Measurements from ENCODE around the gene RPAIN. TPM values are rescaled to one million over a fixed set of nuclear protein-coding genes. Genes with fewer than 3 reads are reported as not detected.

RPAIN gene
- total RNA-seq = 10 to 100 TPM; 50.6 to 51.0 TPM
- 36.9 TPM for polyA plus RNA-seq

GRCh38 chr17:5419959-5420653 is at the start of gene RPAIN:
RPAIN (plus strand) TSS chr17:5420182; CDS start chr17:5420211, 29 bp downstream.
- Histone ChIP-seq H3K36me3 (ENCODE audit: insufficient read depth, low read length) (peaks cover 28% of the 10 kb centered on the region), H3K4me3 (ENCODE audit: low read length) (peak within 1 kb of the TSS; percentile 96), H3K27ac (ENCODE audit: low read depth, low read length) (peak within 1 kb of the TSS; percentile 95), H3K27me3 (ENCODE audit: insufficient read depth, low read length, poor library complexity, severe bottlenecking) (no peaks in the 10 kb centered on the region), H3K4me1 (ENCODE audit: insufficient read depth, low read length) (peaks cover 41% of the 10 kb centered on the region), H3K9me3 (ENCODE audit: low read length) (no peaks in the 10 kb centered on the region)
- Mint-ChIP-seq H3K4me1 (peaks cover 31 to 68% (median 52%) of the 10 kb centered on the region in 3 donors), H3K9me3 (no peaks in the 10 kb centered on the region), H3K4me3 (peak within 1 kb of the TSS; percentile 92 to 100 (median 97)), H3K27ac (peak within 1 kb of the TSS; percentile 94 to 99 (median 98)), H3K36me3 (peaks cover 0 to 82% (median 5%) of the 10 kb centered on the region in 3 donors), H3K27me3 (peaks cover 0 to 4% of the 10 kb centered on the region in 2 donors)
- DNase-seq = peak in 4 of 5 donors; percentile 78 to 90 (median 84)
- POLR2A ChIA-PET = interaction anchor here (0.6 to 1.3 kb wide), 6 partner anchors 11 to 468 kb away, joined by 3 to 16 read pairs (median 3); partner anchors contain the start of genes C1QBP and MIS12
- CTCF ChIA-PET = interaction anchor here (2.0 to 3.8 kb wide), 2 partner anchors 16 to 19 kb away, joined by 7 to 31 read pairs; partner anchors contain the start of gene C1QBP

GRCh38 chr17:5370411-5370810 is 49.6 kb upstream of the RPAIN start:
- H3K9me3 Mint-ChIP-seq = no peaks in the 10 kb centered on the region
- H3K27ac Mint-ChIP-seq = no peak overlapping the region

GRCh38 chr17:5373112-5373511 is 46.9 kb upstream of the RPAIN start:
- H3K4me3 Mint-ChIP-seq = no peak overlapping the region
- DNase-seq = no peak
- H3K27ac Mint-ChIP-seq = peak overlapping the region in 2 of 8 donors; percentile 38 to 47
- Histone ChIP-seq H3K27ac (ENCODE audit: low read depth, low read length) (no peak overlapping the region), H3K4me1 (ENCODE audit: insufficient read depth, low read length) (no peaks in the 10 kb centered on the region), H3K4me3 (ENCODE audit: low read length) (no peak overlapping the region), H3K36me3 (ENCODE audit: insufficient read depth, low read length) (peaks cover 27% of the 10 kb centered on the region), H3K9me3 (ENCODE audit: low read length) (no peaks in the 10 kb centered on the region), H3K27me3 (ENCODE audit: insufficient read depth, low read length, poor library complexity, severe bottlenecking) (no peaks in the 10 kb centered on the region)
- H3K36me3 Mint-ChIP-seq = peaks cover 7 to 81% (median 21%) of the 10 kb centered on the region in 3 donors
- H3K27me3 Mint-ChIP-seq = no peaks in the 10 kb centered on the region
- H3K9me3 Mint-ChIP-seq = no peaks in the 10 kb centered on the region
- CTCF ChIA-PET = no interaction called here
- POLR2A ChIA-PET = no interaction called here
- no peaks in the 10 kb centered on the region for H3K4me1 Mint-ChIP-seq

More at GRCh38 chr17:5370411-5370810, 49.6 kb upstream of the RPAIN start:
- no peak overlapping the region for H3K27ac ChIP-seq (ENCODE audit: low read depth, low read length)
- H3K9me3 ChIP-seq (ENCODE audit: low read length) = no peaks in the 10 kb centered on the region
- H3K4me1 ChIP-seq (ENCODE audit: insufficient read depth, low read length) = no peaks in the 10 kb centered on the region
- POLR2A ChIA-PET = no interaction called here
- Mint-ChIP-seq H3K36me3 (peaks cover 7 to 76% (median 20%) of the 10 kb centered on the region in 3 donors), H3K4me3 (no peak overlapping the region), H3K4me1 (no peaks in the 10 kb centered on the region), H3K27me3 (no peaks in the 10 kb centered on the region)
- CTCF ChIA-PET = no interaction called here
- no peaks in the 10 kb centered on the region for H3K27me3 ChIP-seq (ENCODE audit: insufficient read depth, low read length, poor library complexity, severe bottlenecking)
- H3K36me3 ChIP-seq (ENCODE audit: insufficient read depth, low read length) = peaks cover 17% of the 10 kb centered on the region
- no peak for DNase-seq
- H3K4me3 ChIP-seq (ENCODE audit: low read length) = no peak overlapping the region

- H3K4me3 ChIP-seq (ENCODE audit: low read length) = no peak overlapping the region
- no peaks in the 10 kb centered on the region for H3K9me3 ChIP-seq (ENCODE audit: low read length)
- no peaks in the 10 kb centered on the region for H3K9me3 Mint-ChIP-seq
- CTCF ChIA-PET = no interaction called here
- no peaks in the 10 kb centered on the region for H3K4me1 ChIP-seq (ENCODE audit: insufficient read depth, low read length)
- H3K36me3 Mint-ChIP-seq = peaks cover 0 to 85% (median 32%) of the 10 kb centered on the region in 3 donors
- H3K27me3 ChIP-seq (ENCODE audit: insufficient read depth, low read length, poor library complexity, severe bottlenecking) = no peaks in the 10 kb centered on the region
- no peak overlapping the region for H3K27ac ChIP-seq (ENCODE audit: low read depth, low read length)
- peaks cover 0 to 1% (median 0%) of the 10 kb centered on the region in 3 donors for H3K4me1 Mint-ChIP-seq
- H3K27me3 Mint-ChIP-seq = no peaks in the 10 kb centered on the region
- POLR2A ChIA-PET = interaction anchor here (0.7 kb wide), 1 partner anchor 41 kb away, joined by 3 read pairs; the partner anchor contains the start of gene NUP88
- H3K4me3 Mint-ChIP-seq = no peak overlapping the region
- peaks cover 64% of the 10 kb centered on the region for H3K36me3 ChIP-seq (ENCODE audit: insufficient read depth, low read length)
- peak overlapping the region in 6 of 8 donors; percentile 8 to 94 (median 41) for H3K27ac Mint-ChIP-seq
- no peak for DNase-seq
Measured at GRCh38 chr17:5378566-5379207, 41.3 kb upstream of the RPAIN start.

- H3K4me3 ChIP-seq (ENCODE audit: low read length) = no peak overlapping the region
- Mint-ChIP-seq H3K4me1 (peaks cover 0 to 1% (median 0%) of the 10 kb centered on the region in 3 donors), H3K27me3 (no peaks in the 10 kb centered on the region), H3K27ac (peak overlapping the region in 6 of 8 donors; percentile 15 to 72 (median 31)), H3K9me3 (no peaks in the 10 kb centered on the region), H3K36me3 (peaks cover 0 to 87% (median 34%) of the 10 kb centered on the region in 3 donors), H3K4me3 (no peak overlapping the region)
- ChIA-PET POLR2A (interaction anchor here (0.7 kb wide), 1 partner anchor 40 kb away, joined by 3 read pairs; the partner anchor contains the start of gene NUP88), CTCF (interaction anchor here (1.7 kb wide), 1 partner anchor 28 kb away, joined by 3 read pairs; no protein-coding TSS in a partner anchor)
- no peaks in the 10 kb centered on the region for H3K9me3 ChIP-seq (ENCODE audit: low read length)
- no peaks in the 10 kb centered on the region for H3K4me1 ChIP-seq (ENCODE audit: insufficient read depth, low read length)
- no peak overlapping the region for H3K27ac ChIP-seq (ENCODE audit: low read depth, low read length)
- peaks cover 71% of the 10 kb centered on the region for H3K36me3 ChIP-seq (ENCODE audit: insufficient read depth, low read length)
- DNase-seq = no peak
- no peaks in the 10 kb centered on the region for H3K27me3 ChIP-seq (ENCODE audit: insufficient read depth, low read length, poor library complexity, severe bottlenecking)
Measured at GRCh38 chr17:5379351-5380107, 40.5 kb upstream of the RPAIN start.

GRCh38 chr17:5380491-5381135 is 39.4 kb upstream of the RPAIN start:
- Mint-ChIP-seq H3K4me3 (no peak overlapping the region), H3K27me3 (no peaks in the 10 kb centered on the region), H3K4me1 (peaks cover 0 to 1% (median 0%) of the 10 kb centered on the region in 3 donors), H3K9me3 (no peaks in the 10 kb centered on the region), H3K36me3 (peaks cover 0 to 90% (median 32%) of the 10 kb centered on the region in 3 donors), H3K27ac (peak overlapping the region in 4 of 8 donors; percentile 2 to 59 (median 32))
- ChIA-PET CTCF (interaction anchor here (1.2 to 1.7 kb wide), 2 partner anchors 9 to 27 kb away, joined by 3 read pairs; no protein-coding TSS in a partner anchor), POLR2A (no interaction called here)
- DNase-seq = no peak
- Histone ChIP-seq H3K36me3 (ENCODE audit: insufficient read depth, low read length) (peaks cover 72% of the 10 kb centered on the region), H3K4me1 (ENCODE audit: insufficient read depth, low read length) (no peaks in the 10 kb centered on the region), H3K27me3 (ENCODE audit: insufficient read depth, low read length, poor library complexity, severe bottlenecking) (no peaks in the 10 kb centered on the region), H3K4me3 (ENCODE audit: low read length) (no peak overlapping the region), H3K27ac (ENCODE audit: low read depth, low read length) (no peak overlapping the region), H3K9me3 (ENCODE audit: low read length) (no peaks in the 10 kb centered on the region)

GRCh38 chr17:5381542-5381941 is 38.4 kb upstream of the RPAIN start:
- POLR2A ChIA-PET = no interaction called here
- H3K36me3 Mint-ChIP-seq = peaks cover 0 to 94% (median 36%) of the 10 kb centered on the region in 3 donors
- CTCF ChIA-PET = interaction anchor here (1.4 to 1.7 kb wide), 2 partner anchors 14 to 26 kb away, joined by 3 read pairs; no protein-coding TSS in a partner anchor
- H3K4me3 Mint-ChIP-seq = no peak overlapping the region
- H3K9me3 Mint-ChIP-seq = no peaks in the 10 kb centered on the region
- no peaks in the 10 kb centered on the region for H3K9me3 ChIP-seq (ENCODE audit: low read length)
- H3K27me3 Mint-ChIP-seq = no peaks in the 10 kb centered on the region
- H3K4me3 ChIP-seq (ENCODE audit: low read length) = no peak overlapping the region
- H3K4me1 Mint-ChIP-seq = peaks cover 0 to 1% (median 0%) of the 10 kb centered on the region in 3 donors
- peaks cover 77% of the 10 kb centered on the region for H3K36me3 ChIP-seq (ENCODE audit: insufficient read depth, low read length)
- no peak for DNase-seq
- no peak overlapping the region for H3K27ac ChIP-seq (ENCODE audit: low read depth, low read length)
- no peaks in the 10 kb centered on the region for H3K4me1 ChIP-seq (ENCODE audit: insufficient read depth, low read length)
- peak overlapping the region in 4 of 8 donors; percentile 48 to 93 (median 73) for H3K27ac Mint-ChIP-seq
- no peaks in the 10 kb centered on the region for H3K27me3 ChIP-seq (ENCODE audit: insufficient read depth, low read length, poor library complexity, severe bottlenecking)
